KMS-11 (cell line): ENCODE measurements around the gene GTF2IRD1.
A peak's percentile ranks its signal among the peaks of the same experiment; 100 is the strongest.

ENCODE experiments used
- H2AFZ ChIP-seq: fragments of 200-600 bp; sonication (generic); 2 replicates; pipeline ENCODE4 v1.6.1; 2016; ENCODE audit warnings: antibody characterized with exemption, mixed run types, low read depth
- H3K27ac ChIP-seq: fragments of 200-600 bp; sonication (generic); 2 replicates; pipeline ENCODE4 v1.6.1; 2016; ENCODE audit warnings: mild to moderate bottlenecking, mixed run types
- H3K27me3 ChIP-seq: fragments of 200-600 bp; sonication (generic); 2 replicates; pipeline ENCODE4 v1.6.1; 2017; ENCODE audit warnings: mild to moderate bottlenecking, low read depth, mixed run types, moderate library complexity; ENCODE audit not compliant: insufficient read depth
- H3K36me3 ChIP-seq: fragments of 200-600 bp; sonication (generic); 2 replicates; pipeline ENCODE4 v1.6.1; 2017; ENCODE audit warnings: mild to moderate bottlenecking, mixed run types; ENCODE audit not compliant: insufficient read depth
- H3K4me1 ChIP-seq: fragments of 200-600 bp; sonication (generic); 2 replicates; pipeline ENCODE4 v1.6.1; 2016; ENCODE audit warnings: mild to moderate bottlenecking, low read depth, mixed run types; ENCODE audit not compliant: poor library complexity, severe bottlenecking
- H3K4me2 ChIP-seq: fragments of 200-600 bp; sonication (generic); 2 replicates; pipeline ENCODE4 v1.7.0; 2016; ENCODE audit warnings: mild to moderate bottlenecking, mixed run types
- H3K4me3 ChIP-seq: fragments of 200-600 bp; sonication (generic); IDR thresholded peaks from 2 replicates; pipeline ENCODE4 v1.6.1; 2017; ENCODE audit warnings: low read depth, low read length, mixed read lengths; ENCODE audit not compliant: insufficient read depth
- H3K79me2 ChIP-seq: fragments of 200-600 bp; sonication (generic); 2 replicates; pipeline ENCODE4 v1.6.1; 2016; ENCODE audit warnings: low read depth, mixed run types; ENCODE audit not compliant: insufficient read depth
- H3K9ac ChIP-seq: fragments of 200-600 bp; sonication (generic); 2 replicates; pipeline ENCODE4 v1.6.1; 2016; ENCODE audit warnings: mild to moderate bottlenecking, mixed run types
- H4K20me1 ChIP-seq: fragments of 200-600 bp; sonication (generic); 2 replicates; pipeline ENCODE4 v1.6.1; 2016; ENCODE audit warnings: mild to moderate bottlenecking, mixed run types; ENCODE audit not compliant: insufficient read depth
- TF ChIP-seq, protein P1 (sequence below): fragments of 200-600 bp; sonication (generic); conservative IDR thresholded peaks from 2 replicates; pipeline ENCODE4 v1.6.1; 2017; ENCODE audit warnings: low read depth, mild to moderate bottlenecking, antibody characterized with exemption, low read length, moderate library complexity, mixed read lengths

GTF2IRD1 gene

DNA sequence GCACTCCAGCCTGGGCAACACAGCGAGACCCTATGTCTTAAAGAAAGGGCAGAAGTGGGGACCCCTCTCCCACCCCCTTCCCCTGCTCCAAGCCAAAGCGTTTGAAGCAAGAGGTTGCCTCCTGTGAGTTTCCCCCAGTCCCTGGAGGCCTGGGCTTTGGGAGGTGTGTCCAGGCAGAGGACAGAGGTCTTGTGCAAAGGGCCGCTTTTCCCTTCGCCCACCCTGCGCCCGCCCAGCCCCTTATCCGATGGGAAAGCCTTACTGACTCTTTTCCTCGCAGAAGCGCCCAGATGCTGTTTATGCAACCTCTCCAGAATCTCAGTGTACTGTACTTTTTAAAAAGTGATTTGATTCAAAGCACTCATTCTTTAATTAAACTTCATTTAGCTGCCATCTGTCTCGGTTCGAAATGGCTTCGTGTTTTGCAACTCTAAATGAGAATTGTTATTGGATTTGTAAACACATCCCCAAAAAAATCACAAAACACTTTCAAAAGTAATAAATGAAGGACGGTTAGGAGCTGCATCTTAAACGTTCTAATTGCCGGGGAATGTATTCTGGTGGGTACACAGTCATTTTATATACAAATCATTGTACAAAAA is 153.3 kb downstream of the GTF2IRD1 start:
- H3K27me3 ChIP-seq = no peaks in the 10 kb centered on the region
- H2AFZ ChIP-seq = peak overlapping the region; percentile 96
- H3K4me2 ChIP-seq = peak overlapping the region; percentile 58
- no peaks in the 10 kb centered on the region for H4K20me1 ChIP-seq
- H3K79me2 ChIP-seq = no peaks in the 10 kb centered on the region
- peak overlapping the region; percentile 53 for H3K9ac ChIP-seq
- H3K27ac ChIP-seq = 0 out of 2 replicates have a peak overlapping the region, but pooled peaks have one; percentile 1
- H3K4me3 ChIP-seq = no peak overlapping the region
- H3K4me1 ChIP-seq = peaks cover 19% of the 10 kb centered on the region
- H3K36me3 ChIP-seq = no peaks in the 10 kb centered on the region
- TF ChIP-seq, protein P1, sequence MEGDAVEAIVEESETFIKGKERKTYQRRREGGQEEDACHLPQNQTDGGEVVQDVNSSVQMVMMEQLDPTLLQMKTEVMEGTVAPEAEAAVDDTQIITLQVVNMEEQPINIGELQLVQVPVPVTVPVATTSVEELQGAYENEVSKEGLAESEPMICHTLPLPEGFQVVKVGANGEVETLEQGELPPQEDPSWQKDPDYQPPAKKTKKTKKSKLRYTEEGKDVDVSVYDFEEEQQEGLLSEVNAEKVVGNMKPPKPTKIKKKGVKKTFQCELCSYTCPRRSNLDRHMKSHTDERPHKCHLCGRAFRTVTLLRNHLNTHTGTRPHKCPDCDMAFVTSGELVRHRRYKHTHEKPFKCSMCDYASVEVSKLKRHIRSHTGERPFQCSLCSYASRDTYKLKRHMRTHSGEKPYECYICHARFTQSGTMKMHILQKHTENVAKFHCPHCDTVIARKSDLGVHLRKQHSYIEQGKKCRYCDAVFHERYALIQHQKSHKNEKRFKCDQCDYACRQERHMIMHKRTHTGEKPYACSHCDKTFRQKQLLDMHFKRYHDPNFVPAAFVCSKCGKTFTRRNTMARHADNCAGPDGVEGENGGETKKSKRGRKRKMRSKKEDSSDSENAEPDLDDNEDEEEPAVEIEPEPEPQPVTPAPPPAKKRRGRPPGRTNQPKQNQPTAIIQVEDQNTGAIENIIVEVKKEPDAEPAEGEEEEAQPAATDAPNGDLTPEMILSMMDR = no peak

DNA sequence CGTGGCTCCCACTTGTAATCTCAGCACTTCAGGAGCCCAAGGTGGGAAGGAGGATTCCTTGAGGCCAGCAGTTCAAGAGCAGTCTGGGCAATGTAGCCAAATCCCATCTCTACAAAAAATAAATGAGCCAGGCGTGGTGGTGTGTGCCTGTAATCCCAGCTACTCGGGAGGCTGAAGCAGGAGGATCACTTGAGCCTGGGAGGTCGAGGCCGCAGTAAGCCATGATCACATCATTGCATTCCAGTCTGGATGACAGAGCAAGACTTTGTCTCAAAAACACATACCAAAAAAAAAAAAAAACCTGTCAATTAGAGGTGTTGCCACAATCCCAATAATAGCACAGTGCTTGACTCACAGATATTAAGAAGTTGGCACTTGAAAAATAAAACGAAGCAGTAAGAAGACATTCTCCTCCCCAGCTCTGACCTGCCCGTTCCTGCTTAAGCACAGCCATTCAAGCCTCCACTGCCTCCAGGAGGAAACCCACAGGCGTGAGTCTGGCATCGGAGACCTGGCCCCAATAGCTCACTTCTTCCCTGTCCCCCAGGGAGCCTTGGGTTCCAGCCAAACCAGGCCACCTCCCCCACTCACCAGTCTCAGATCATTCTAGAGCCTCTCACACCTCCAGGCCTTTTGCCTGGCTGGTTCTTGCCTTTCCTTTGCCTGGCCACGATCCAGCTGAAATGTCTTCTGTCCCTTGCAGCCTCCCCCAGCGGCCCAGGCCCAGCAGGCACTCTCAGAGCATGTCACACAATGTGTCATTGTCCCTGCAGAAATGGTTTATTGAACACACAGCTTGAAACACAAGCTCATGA is 158.5 kb downstream of the GTF2IRD1 start:
- no peak overlapping the region for H3K27ac ChIP-seq

DNA sequence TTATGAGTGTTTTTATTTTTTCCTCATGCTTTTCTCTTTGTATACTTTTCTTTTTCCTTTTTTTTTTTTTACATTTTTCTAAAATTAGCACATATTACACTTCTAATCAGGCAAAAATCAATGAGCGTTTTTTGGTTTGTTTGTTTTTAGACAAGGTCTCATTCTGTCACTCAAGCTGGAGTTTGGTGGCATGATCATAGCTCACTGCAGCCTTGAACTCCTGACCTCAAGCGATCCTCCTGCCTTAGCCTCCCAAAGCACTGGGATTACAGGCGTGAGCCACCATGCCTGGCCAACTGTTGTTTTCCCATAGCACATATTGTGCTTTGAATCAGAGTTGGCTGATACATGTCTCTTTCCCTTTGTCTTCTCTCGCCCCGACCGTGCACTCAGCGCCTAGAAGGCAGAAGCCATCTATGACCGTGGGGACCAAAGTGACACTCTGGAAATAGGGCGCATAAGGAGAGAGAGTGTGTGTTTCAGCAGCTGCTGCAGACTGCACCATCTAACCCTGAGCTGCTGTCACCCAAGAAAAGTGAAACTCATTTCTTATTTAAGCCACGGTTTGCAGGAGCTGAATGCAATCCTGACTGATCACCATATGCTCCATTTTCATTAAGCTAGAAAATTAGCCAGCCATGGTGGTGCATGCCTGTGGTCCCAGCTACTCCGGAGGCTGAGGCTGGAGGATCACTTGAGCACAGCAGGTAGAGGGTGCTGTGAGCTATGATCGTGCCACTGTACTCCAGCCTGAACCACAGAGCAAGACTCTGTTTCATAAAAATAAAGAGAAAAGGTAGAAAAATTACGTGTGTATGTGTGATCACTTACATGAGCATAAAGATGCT is 162.5 kb downstream of the GTF2IRD1 start:
- no peaks in the 10 kb centered on the region for H3K79me2 ChIP-seq
- no peaks in the 10 kb centered on the region for H3K36me3 ChIP-seq
- TF ChIP-seq, protein P1 = no peak
- H2AFZ ChIP-seq = peak overlapping the region; percentile 32; the same call in 1 of the 2 replicates
- no peaks in the 10 kb centered on the region for H4K20me1 ChIP-seq
- no peak overlapping the region for H3K27ac ChIP-seq
- H3K4me2 ChIP-seq = peak overlapping the region; percentile 4; the same call in 1 of the 2 replicates
- no peak overlapping the region for H3K4me3 ChIP-seq
- H3K4me1 ChIP-seq = peaks cover 19% of the 10 kb centered on the region
- H3K27me3 ChIP-seq = no peaks in the 10 kb centered on the region
- no peak overlapping the region for H3K9ac ChIP-seq

More for the DNA sequence above, 158.5 kb downstream of the GTF2IRD1 start:
- Histone ChIP-seq H3K79me2 (no peaks in the 10 kb centered on the region), H2AFZ (no peak overlapping the region), H3K4me2 (no peak overlapping the region), H3K4me3 (no peak overlapping the region), H3K4me1 (peaks cover 25% of the 10 kb centered on the region), H3K27me3 (no peaks in the 10 kb centered on the region), H4K20me1 (no peaks in the 10 kb centered on the region), H3K9ac (no peak overlapping the region), H3K36me3 (no peaks in the 10 kb centered on the region)
- TF ChIP-seq, protein P1 = no peak

DNA sequence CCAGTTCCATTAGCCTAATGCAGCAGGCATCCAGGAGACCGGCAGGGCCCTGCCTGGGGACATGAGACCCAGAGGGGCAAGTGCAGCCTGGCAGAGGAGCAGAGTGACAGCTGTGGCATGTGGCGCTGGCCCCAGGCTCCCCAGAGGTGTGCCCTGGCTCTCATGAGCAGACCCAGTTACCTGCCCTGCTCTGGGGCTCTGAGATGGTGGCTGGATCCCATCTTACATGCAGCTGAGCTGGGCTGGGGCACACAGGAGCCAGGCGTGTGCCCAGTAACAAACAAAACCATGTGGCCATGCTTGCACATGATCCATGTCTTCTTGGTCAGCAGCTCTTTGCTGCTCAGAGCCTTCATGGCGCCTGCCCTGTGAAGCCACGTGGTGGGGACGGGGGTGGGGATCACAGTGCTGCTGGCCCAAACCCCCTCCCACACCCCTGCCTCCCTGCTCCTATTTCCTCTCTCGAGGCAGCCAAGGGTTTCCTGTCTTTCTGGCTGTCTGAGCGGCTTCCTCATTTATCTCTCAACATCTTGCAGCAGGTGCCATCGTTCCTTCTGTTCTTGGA is 163.6 kb downstream of the GTF2IRD1 start:
- H3K27ac ChIP-seq = no peak overlapping the region
- H3K4me1 ChIP-seq = peaks cover 19% of the 10 kb centered on the region
- TF ChIP-seq, protein P1 = no peak
- H3K4me3 ChIP-seq = no peak overlapping the region
- no peak overlapping the region for H3K4me2 ChIP-seq
- no peaks in the 10 kb centered on the region for H4K20me1 ChIP-seq
- H3K79me2 ChIP-seq = no peaks in the 10 kb centered on the region
- H3K27me3 ChIP-seq = no peaks in the 10 kb centered on the region
- H3K9ac ChIP-seq = no peak overlapping the region
- H3K36me3 ChIP-seq = no peaks in the 10 kb centered on the region
- peak overlapping the region; percentile 38; the same call in 1 of the 2 replicates for H2AFZ ChIP-seq
